ENCODE measurements around the gene FAM163B. TPM values are rescaled to one million over a fixed set of nuclear protein-coding genes. Genes with fewer than 3 reads are reported as not detected.

Gene FAM163B
- total RNA-seq, 1 donor from 2014 or later: not detected

DNA sequence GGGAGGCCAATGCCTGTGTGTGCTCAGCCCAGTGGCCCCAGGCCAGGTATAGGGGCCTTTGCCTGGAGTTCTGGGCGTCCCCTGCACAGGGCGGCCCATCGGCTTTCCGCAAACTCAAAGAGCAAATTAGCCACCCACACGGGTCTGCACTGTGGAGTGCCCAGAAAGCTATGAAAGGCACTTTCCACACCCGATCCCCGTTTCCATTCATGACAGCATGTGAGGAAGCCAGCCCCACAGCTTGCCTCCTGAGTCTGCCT is 32.1 kb upstream of the FAM163B start:
- H3K27me3 Mint-ChIP-seq (ENCODE audit: low read depth, unreplicated experiment): peaks cover 59% of the 10 kb centered on the region
- Histone ChIP-seq H3K79me2 (ENCODE audit: insufficient read depth, low read length) (no peaks in the 10 kb centered on the region), H2AFZ (ENCODE audit: low read depth, low read length) (no peak overlapping the region), H3K27me3 (ENCODE audit: insufficient read depth, low read length) (peaks cover 20% of the 10 kb centered on the region), H3K27ac (ENCODE audit: low read depth, low read length) (no peak overlapping the region), H3K4me3 (ENCODE audit: insufficient read depth, low read depth, low read length) (no peak overlapping the region), H3K9ac (ENCODE audit: low read length) (no peak overlapping the region), H3K4me2 (ENCODE audit: low read length) (no peak overlapping the region), H3K9me3 (ENCODE audit: insufficient read depth, low read depth, low read length) (no peaks in the 10 kb centered on the region), H3K36me3 (ENCODE audit: insufficient read depth, low read length) (no peaks in the 10 kb centered on the region), H4K20me1 (ENCODE audit: insufficient read depth, low read length) (no peaks in the 10 kb centered on the region), H3K4me1 (ENCODE audit: insufficient read depth, low read length) (no peaks in the 10 kb centered on the region)
- no peaks in the 10 kb centered on the region for H3K36me3 Mint-ChIP-seq (ENCODE audit: low read depth, unreplicated experiment)
- H3K9me3 Mint-ChIP-seq (ENCODE audit: unreplicated experiment): no peaks in the 10 kb centered on the region
- H3K4me3 Mint-ChIP-seq (ENCODE audit: unreplicated experiment): no peak overlapping the region
- TF ChIP-seq, protein P1, sequence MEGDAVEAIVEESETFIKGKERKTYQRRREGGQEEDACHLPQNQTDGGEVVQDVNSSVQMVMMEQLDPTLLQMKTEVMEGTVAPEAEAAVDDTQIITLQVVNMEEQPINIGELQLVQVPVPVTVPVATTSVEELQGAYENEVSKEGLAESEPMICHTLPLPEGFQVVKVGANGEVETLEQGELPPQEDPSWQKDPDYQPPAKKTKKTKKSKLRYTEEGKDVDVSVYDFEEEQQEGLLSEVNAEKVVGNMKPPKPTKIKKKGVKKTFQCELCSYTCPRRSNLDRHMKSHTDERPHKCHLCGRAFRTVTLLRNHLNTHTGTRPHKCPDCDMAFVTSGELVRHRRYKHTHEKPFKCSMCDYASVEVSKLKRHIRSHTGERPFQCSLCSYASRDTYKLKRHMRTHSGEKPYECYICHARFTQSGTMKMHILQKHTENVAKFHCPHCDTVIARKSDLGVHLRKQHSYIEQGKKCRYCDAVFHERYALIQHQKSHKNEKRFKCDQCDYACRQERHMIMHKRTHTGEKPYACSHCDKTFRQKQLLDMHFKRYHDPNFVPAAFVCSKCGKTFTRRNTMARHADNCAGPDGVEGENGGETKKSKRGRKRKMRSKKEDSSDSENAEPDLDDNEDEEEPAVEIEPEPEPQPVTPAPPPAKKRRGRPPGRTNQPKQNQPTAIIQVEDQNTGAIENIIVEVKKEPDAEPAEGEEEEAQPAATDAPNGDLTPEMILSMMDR (IDR thresholded peaks at IDR 0.05; ENCODE audit: insufficient read depth, low read depth, low read length): no peak
- no peak for TF ChIP-seq EZH2 (IDR thresholded peaks at IDR 0.05; ENCODE audit: insufficient read depth, low read length)
- H3K27ac Mint-ChIP-seq (ENCODE audit: unreplicated experiment): no peak overlapping the region
- FAIRE-seq (no peak), DNase-seq (ENCODE audit: low read depth) (no peak)
- H3K4me1 Mint-ChIP-seq (ENCODE audit: low read depth, unreplicated experiment): peaks cover 4% of the 10 kb centered on the region

DNA sequence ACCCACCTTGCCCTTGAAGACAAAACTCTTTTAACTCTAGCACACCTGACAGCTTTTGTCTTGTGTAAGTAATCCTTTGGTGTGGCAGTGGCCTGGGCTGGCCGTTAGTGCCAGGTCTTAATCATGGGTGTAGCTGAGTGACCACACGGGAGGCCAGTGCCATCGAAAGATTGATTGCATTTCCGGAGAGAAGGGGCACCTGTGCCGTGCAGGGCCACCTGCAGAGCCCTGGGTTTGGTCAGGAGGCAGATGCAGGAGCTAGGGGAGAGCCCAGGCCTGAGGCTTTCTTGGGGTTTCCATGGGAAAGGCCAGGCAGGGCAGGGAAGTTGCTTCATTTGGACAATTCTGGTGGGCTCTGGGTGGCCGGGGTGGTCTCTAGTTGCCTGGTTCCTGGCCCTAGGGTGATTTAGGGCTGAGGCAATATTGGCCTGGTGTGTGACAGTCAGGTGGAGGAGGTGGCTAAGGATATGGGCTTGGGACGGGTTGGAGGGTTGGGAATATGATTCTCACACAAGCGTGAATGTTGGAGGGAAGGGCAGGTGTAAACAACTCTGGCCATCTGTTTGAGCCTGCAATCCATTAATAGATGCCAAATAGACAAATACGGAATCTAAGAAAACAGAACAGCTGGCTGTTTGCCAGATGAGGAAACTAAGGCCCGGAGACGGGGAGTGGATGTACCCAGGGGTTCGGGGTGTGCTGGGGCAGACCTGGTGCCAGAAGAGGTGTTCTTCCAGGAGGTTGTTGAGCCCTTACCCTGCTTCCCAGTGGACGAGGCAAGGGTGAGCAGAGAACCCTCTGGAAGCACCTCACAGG is 31.6 kb upstream of the FAM163B start:
- H2AFZ ChIP-seq (ENCODE audit: low read depth, low read length): no peak overlapping the region
- TF ChIP-seq, protein P1 (IDR thresholded peaks at IDR 0.05; ENCODE audit: insufficient read depth, low read depth, low read length): no peak
- no peak for TF ChIP-seq EZH2 (IDR thresholded peaks at IDR 0.05; ENCODE audit: insufficient read depth, low read length)
- peak overlapping the region; percentile 38 for H3K27ac Mint-ChIP-seq (ENCODE audit: unreplicated experiment)
- no peaks in the 10 kb centered on the region for H3K4me1 ChIP-seq (ENCODE audit: insufficient read depth, low read length)
- no peaks in the 10 kb centered on the region for H4K20me1 ChIP-seq (ENCODE audit: insufficient read depth, low read length)
- DNase-seq (ENCODE audit: low read depth) (no peak), FAIRE-seq (no peak)
- H3K9me3 Mint-ChIP-seq (ENCODE audit: unreplicated experiment): no peaks in the 10 kb centered on the region
- H3K9me3 ChIP-seq (ENCODE audit: insufficient read depth, low read depth, low read length): no peaks in the 10 kb centered on the region
- H3K4me3 ChIP-seq (ENCODE audit: insufficient read depth, low read depth, low read length): no peak overlapping the region
- peaks cover 20% of the 10 kb centered on the region for H3K27me3 ChIP-seq (ENCODE audit: insufficient read depth, low read length)
- H3K36me3 ChIP-seq (ENCODE audit: insufficient read depth, low read length): no peaks in the 10 kb centered on the region
- peaks cover 59% of the 10 kb centered on the region for H3K27me3 Mint-ChIP-seq (ENCODE audit: low read depth, unreplicated experiment)
- no peak overlapping the region for H3K4me3 Mint-ChIP-seq (ENCODE audit: unreplicated experiment)
- no peak overlapping the region for H3K4me2 ChIP-seq (ENCODE audit: low read length)
- no peak overlapping the region for H3K9ac ChIP-seq (ENCODE audit: low read length)
- no peaks in the 10 kb centered on the region for H3K36me3 Mint-ChIP-seq (ENCODE audit: low read depth, unreplicated experiment)
- H3K4me1 Mint-ChIP-seq (ENCODE audit: low read depth, unreplicated experiment): peaks cover 4% of the 10 kb centered on the region
- H3K79me2 ChIP-seq (ENCODE audit: insufficient read depth, low read length): no peaks in the 10 kb centered on the region
- H3K27ac ChIP-seq (ENCODE audit: low read depth, low read length): no peak overlapping the region

DNA sequence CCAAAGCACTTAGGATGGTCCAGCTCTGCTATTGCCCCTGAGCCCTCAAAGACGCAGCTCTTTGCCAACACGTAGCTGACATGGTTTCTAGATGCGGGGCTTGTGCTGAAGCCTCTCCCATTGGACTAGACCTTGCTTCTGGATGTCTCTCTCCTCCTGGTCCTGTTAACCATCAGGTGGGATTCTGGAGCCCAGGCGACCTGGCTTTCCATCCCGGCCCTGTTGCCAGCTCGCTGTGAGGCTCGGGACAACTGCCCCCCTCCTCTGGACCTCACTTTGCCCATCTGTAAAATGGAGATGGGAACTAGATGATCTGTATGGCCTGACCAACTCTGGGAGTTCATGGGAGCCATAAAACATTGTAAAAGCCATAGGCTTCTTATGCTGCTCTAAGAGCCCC is 31.0 kb upstream of the FAM163B start:
- Histone ChIP-seq H3K4me1 (ENCODE audit: insufficient read depth, low read length) (no peaks in the 10 kb centered on the region), H3K4me2 (ENCODE audit: low read length) (no peak overlapping the region), H3K79me2 (ENCODE audit: insufficient read depth, low read length) (no peaks in the 10 kb centered on the region), H3K36me3 (ENCODE audit: insufficient read depth, low read length) (no peaks in the 10 kb centered on the region), H4K20me1 (ENCODE audit: insufficient read depth, low read length) (no peaks in the 10 kb centered on the region), H3K27me3 (ENCODE audit: insufficient read depth, low read length) (peaks cover 18% of the 10 kb centered on the region), H2AFZ (ENCODE audit: low read depth, low read length) (no peak overlapping the region), H3K27ac (ENCODE audit: low read depth, low read length) (no peak overlapping the region), H3K9me3 (ENCODE audit: insufficient read depth, low read depth, low read length) (no peaks in the 10 kb centered on the region), H3K4me3 (ENCODE audit: insufficient read depth, low read depth, low read length) (no peak overlapping the region), H3K9ac (ENCODE audit: low read length) (no peak overlapping the region)
- no peak for TF ChIP-seq EZH2 (IDR thresholded peaks at IDR 0.05; ENCODE audit: insufficient read depth, low read length)
- TF ChIP-seq, protein P1 (IDR thresholded peaks at IDR 0.05; ENCODE audit: insufficient read depth, low read depth, low read length): no peak
- Mint-ChIP-seq H3K36me3 (ENCODE audit: low read depth, unreplicated experiment) (no peaks in the 10 kb centered on the region), H3K27ac (ENCODE audit: unreplicated experiment) (no peak overlapping the region), H3K27me3 (ENCODE audit: low read depth, unreplicated experiment) (peaks cover 59% of the 10 kb centered on the region), H3K4me1 (ENCODE audit: low read depth, unreplicated experiment) (peaks cover 2% of the 10 kb centered on the region), H3K4me3 (ENCODE audit: unreplicated experiment) (no peak overlapping the region), H3K9me3 (ENCODE audit: unreplicated experiment) (no peaks in the 10 kb centered on the region)
- no peak for FAIRE-seq
- DNase-seq (ENCODE audit: low read depth): no peak
